HepG2 (cell line): ENCODE data around the gene SAE1. TPM values are rescaled to one million over a fixed set of nuclear protein-coding genes. Genes with fewer than 3 reads are reported as not detected.

Experiments
- CBX5 ChIP-seq: sonication (generic); formaldehyde crosslinking; IDR thresholded peaks from 2 replicates; pipeline ENCODE4 v1.4.0; 2020; ENCODE audit warnings: missing genetic modification reagents, borderline replicate concordance
- CENPX ChIP-seq: sonication (generic); formaldehyde crosslinking; IDR thresholded peaks from 2 replicates; pipeline ENCODE4 v1.9.0; 2021; ENCODE audit warnings: mild to moderate bottlenecking, missing genetic modification reagents, moderate library complexity
- FOXM1 ChIP-seq: sonication (generic); formaldehyde crosslinking; IDR thresholded peaks from 2 replicates; pipeline ENCODE4 v1.5.0; 2020; ENCODE audit warnings: missing genetic modification reagents
- GATA4 ChIP-seq: sonication (generic); IDR thresholded peaks from 2 replicates; pipeline ENCODE4 v1.6.1; 2016; ENCODE audit warnings: antibody characterized with exemption, low read depth, borderline replicate concordance
- HDAC1 ChIP-seq: sonication (generic); formaldehyde crosslinking; IDR thresholded peaks from 2 replicates; pipeline ENCODE4 v1.5.1; 2020; ENCODE audit warnings: mild to moderate bottlenecking, missing genetic modification reagents
- HDAC2 ChIP-seq: sonication (generic); formaldehyde crosslinking; IDR thresholded peaks from 2 replicates; pipeline ENCODE4 v1.4.0; 2020; ENCODE audit warnings: missing genetic modification reagents
- KLF15 ChIP-seq: sonication (generic); formaldehyde crosslinking; IDR thresholded peaks from 2 replicates; pipeline ENCODE4 v1.8.1; 2023; ENCODE audit warnings: borderline replicate concordance, mild to moderate bottlenecking, inconsistent platforms, missing genetic modification reagents, mixed read lengths
- MAFG ChIP-seq: sonication (generic); formaldehyde crosslinking; IDR thresholded peaks from 2 replicates; pipeline ENCODE4 v1.5.1; 2020; ENCODE audit warnings: mild to moderate bottlenecking, missing genetic modification reagents
- NKX3-1 ChIP-seq: sonication (generic); formaldehyde crosslinking; IDR thresholded peaks from 2 replicates; pipeline ENCODE4 v1.5.0; 2020; ENCODE audit warnings: missing genetic modification reagents
- PCBP2 ChIP-seq: fragments of 200-400 bp; formaldehyde crosslinking; optimal IDR thresholded peaks from 2 replicates; pipeline ENCODE3; 2018; ENCODE audit warnings: low read length, low read depth; ENCODE audit not compliant: poor library complexity, severe bottlenecking
- POLR2G ChIP-seq: fragments of 200-400 bp; formaldehyde crosslinking; IDR thresholded peaks from 2 replicates; pipeline ENCODE4 v1.6.1; 2018; ENCODE audit warnings: mild to moderate bottlenecking, low read depth, low read length, moderate library complexity
- RXRB ChIP-seq: IDR thresholded peaks from 2 replicates; pipeline ENCODE4 v1.6.1; 2016; ENCODE audit warnings: borderline replicate concordance, missing genetic modification reagents, missing compliant biosample characterization
- TP53 ChIP-seq: sonication (generic); formaldehyde crosslinking; conservative IDR thresholded peaks from 2 replicates; pipeline ENCODE4 v1.4.0; 2020; ENCODE audit warnings: missing genetic modification reagents
- XBP1 ChIP-seq: sonication (generic); formaldehyde crosslinking; IDR thresholded peaks from 2 replicates; pipeline ENCODE4 v1.5.0; 2020; ENCODE audit warnings: missing genetic modification reagents
- ZC3H13 ChIP-seq: sonication (generic); formaldehyde crosslinking; IDR thresholded peaks from 2 replicates; pipeline ENCODE4 v1.8.1; 2023; ENCODE audit warnings: mild to moderate bottlenecking, missing genetic modification reagents, moderate library complexity
- ZFP36L2 ChIP-seq: sonication (generic); formaldehyde crosslinking; IDR thresholded peaks from 2 replicates; pipeline ENCODE4 v1.4.0; 2020; ENCODE audit warnings: missing genetic modification reagents
- ZNF180 ChIP-seq: sonication (generic); formaldehyde crosslinking; IDR thresholded peaks from 2 replicates; pipeline ENCODE4 v1.4.0; 2020; ENCODE audit warnings: low read depth, missing genetic modification reagents, borderline replicate concordance
- ZNF329 ChIP-seq: sonication (generic); formaldehyde crosslinking; IDR thresholded peaks from 2 replicates; pipeline ENCODE4 v1.9.0; 2021; ENCODE audit warnings: low read depth, mild to moderate bottlenecking, missing genetic modification reagents
- ZNF383 ChIP-seq: sonication (generic); formaldehyde crosslinking; IDR thresholded peaks from 2 replicates; pipeline ENCODE4 v1.4.0; 2020; ENCODE audit warnings: missing genetic modification reagents, mild to moderate bottlenecking, borderline replicate concordance
- ZNF562 ChIP-seq: sonication (generic); formaldehyde crosslinking; IDR thresholded peaks from 2 replicates; pipeline ENCODE4 v1.8.0; 2022; ENCODE audit warnings: missing genetic modification reagents, borderline replicate concordance
- polyA plus RNA-seq, 8 experiments: library from polyadenylated mRNA; depleted of rRNA in 3 of 8; stranded (reverse) in 7 of 8; unstranded in 1 of 8; fragments of >200 nt; fragmentation: Illumina TruSeq in 4 of 8; extraction: Trizol in 4 of 8; gene quantifications; 2 replicates each; pipeline versions ENCODE4 v1.2.1 to v1.2.3, GENCODE V29; 2011 to 2016; ENCODE audit warnings: low read depth in 4 of 8, missing spikeins in 1 of 8, mixed read lengths in 1 of 8; ENCODE audit not compliant: insufficient read depth in 1 of 8
- total RNA-seq, 5 experiments: library from RNA; depleted of rRNA; stranded (reverse); fragments of >200 nt; fragmentation: Illumina TruSeq; extraction: Trizol; gene quantifications; 2 replicates each; pipeline ENCODE4 v1.2.3, GENCODE V29; 2016; ENCODE audit warnings: low read depth in 1 of 5
- TF ChIP-seq, protein P1 (sequence below): sonication (generic); formaldehyde crosslinking; IDR thresholded peaks from 2 replicates; pipeline ENCODE4 v1.8.0; 2022; ENCODE audit warnings: missing genetic modification reagents, mild to moderate bottlenecking, moderate library complexity, borderline replicate concordance
- TF ChIP-seq, protein P2 (sequence below): sonication (generic); formaldehyde crosslinking; IDR thresholded peaks from 2 replicates; pipeline ENCODE4 v1.4.0; 2020; ENCODE audit warnings: missing genetic modification reagents
- TF ChIP-seq, protein P3 (sequence below): sonication (generic); formaldehyde crosslinking; IDR thresholded peaks from 2 replicates; pipeline ENCODE4 v1.8.1; 2022; ENCODE audit warnings: mild to moderate bottlenecking, missing genetic modification reagents
- TF ChIP-seq, protein P4 (sequence below): sonication (generic); formaldehyde crosslinking; IDR thresholded peaks from 2 replicates; pipeline ENCODE4 v1.4.0; 2020; ENCODE audit warnings: mild to moderate bottlenecking, missing genetic modification reagents
- TF ChIP-seq, protein P5 (sequence below): sonication (generic); formaldehyde crosslinking; IDR thresholded peaks from 2 replicates; pipeline ENCODE4 v1.8.0; 2022; ENCODE audit warnings: missing genetic modification reagents, mild to moderate bottlenecking, borderline replicate concordance

SAE1 gene
- total and polyA plus RNA-seq, 2 of the 13 experiments (the other 11 are each of a cell fraction or from before 2014, with no cell fraction given): 87.6 to 197 TPM

DNA sequence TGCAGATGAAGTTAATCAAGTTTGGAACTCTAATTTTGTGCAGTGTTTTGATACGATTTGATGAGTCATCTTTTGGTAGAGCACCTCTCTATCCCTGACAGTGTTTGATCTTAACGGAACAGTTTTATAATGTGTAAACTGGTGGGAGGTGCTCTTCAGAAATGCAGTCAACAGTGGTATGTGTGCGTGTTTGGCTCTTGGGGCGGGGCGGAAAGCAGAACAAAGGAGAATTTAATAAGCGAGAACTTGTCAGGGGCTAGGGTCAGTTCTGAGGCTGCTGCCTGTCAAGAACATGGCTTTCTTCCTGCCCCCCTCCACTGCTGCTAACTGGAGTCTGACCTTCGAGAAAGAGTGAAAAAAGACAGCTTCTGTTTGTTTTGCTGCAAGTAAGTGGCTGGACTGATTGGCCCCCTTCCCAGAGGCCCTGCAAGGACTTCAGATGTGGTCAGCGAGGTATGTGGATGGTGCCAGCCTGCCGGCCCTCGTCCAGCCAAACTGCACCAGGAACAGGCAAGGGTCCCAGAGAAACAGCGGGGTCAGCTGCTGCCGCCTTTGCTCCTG is 59.6 kb downstream of the SAE1 start (continued):
- no peak for TF ChIP-seq NKX3-1 (CRISPR knock-in tag)
- peak; percentile 69; the same call in 1 of the 2 replicates for TF ChIP-seq CBX5 (CRISPR knock-in tag)
- TF ChIP-seq HDAC1 (CRISPR knock-in tag): 0 out of 2 replicates have a peak, but pooled peaks have one; percentile 40
- peak; percentile 52; the same call in 1 of the 2 replicates for TF ChIP-seq GATA4
- TF ChIP-seq ZNF562 (CRISPR knock-in tag): no peak
- TF ChIP-seq, protein P1, sequence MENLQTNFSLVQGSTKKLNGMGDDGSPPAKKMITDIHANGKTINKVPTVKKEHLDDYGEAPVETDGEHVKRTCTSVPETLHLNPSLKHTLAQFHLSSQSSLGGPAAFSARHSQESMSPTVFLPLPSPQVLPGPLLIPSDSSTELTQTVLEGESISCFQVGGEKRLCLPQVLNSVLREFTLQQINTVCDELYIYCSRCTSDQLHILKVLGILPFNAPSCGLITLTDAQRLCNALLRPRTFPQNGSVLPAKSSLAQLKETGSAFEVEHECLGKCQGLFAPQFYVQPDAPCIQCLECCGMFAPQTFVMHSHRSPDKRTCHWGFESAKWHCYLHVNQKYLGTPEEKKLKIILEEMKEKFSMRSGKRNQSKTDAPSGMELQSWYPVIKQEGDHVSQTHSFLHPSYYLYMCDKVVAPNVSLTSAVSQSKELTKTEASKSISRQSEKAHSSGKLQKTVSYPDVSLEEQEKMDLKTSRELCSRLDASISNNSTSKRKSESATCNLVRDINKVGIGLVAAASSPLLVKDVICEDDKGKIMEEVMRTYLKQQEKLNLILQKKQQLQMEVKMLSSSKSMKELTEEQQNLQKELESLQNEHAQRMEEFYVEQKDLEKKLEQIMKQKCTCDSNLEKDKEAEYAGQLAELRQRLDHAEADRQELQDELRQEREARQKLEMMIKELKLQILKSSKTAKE (CRISPR knock-in tag): no peak
- TF ChIP-seq ZNF180 (CRISPR knock-in tag): no peak
- TF ChIP-seq ZFP36L2 (CRISPR knock-in tag): no peak
- TF ChIP-seq ZC3H13: 0 out of 2 replicates have a peak, but pooled peaks have one; percentile 45
- TF ChIP-seq POLR2G: peak; percentile 51; the same call in 1 of the 2 replicates
- TF ChIP-seq, protein P2, sequence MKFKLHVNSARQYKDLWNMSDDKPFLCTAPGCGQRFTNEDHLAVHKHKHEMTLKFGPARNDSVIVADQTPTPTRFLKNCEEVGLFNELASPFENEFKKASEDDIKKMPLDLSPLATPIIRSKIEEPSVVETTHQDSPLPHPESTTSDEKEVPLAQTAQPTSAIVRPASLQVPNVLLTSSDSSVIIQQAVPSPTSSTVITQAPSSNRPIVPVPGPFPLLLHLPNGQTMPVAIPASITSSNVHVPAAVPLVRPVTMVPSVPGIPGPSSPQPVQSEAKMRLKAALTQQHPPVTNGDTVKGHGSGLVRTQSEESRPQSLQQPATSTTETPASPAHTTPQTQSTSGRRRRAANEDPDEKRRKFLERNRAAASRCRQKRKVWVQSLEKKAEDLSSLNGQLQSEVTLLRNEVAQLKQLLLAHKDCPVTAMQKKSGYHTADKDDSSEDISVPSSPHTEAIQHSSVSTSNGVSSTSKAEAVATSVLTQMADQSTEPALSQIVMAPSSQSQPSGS: no peak
- TF ChIP-seq, protein P3, sequence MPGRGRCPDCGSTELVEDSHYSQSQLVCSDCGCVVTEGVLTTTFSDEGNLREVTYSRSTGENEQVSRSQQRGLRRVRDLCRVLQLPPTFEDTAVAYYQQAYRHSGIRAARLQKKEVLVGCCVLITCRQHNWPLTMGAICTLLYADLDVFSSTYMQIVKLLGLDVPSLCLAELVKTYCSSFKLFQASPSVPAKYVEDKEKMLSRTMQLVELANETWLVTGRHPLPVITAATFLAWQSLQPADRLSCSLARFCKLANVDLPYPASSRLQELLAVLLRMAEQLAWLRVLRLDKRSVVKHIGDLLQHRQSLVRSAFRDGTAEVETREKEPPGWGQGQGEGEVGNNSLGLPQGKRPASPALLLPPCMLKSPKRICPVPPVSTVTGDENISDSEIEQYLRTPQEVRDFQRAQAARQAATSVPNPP (CRISPR knock-in tag): no peak
- no peak for TF ChIP-seq PCBP2
- no peak for TF ChIP-seq KLF15
- TF ChIP-seq RXRB (CRISPR knock-in tag): peak; percentile 62
- no peak for TF ChIP-seq XBP1 (CRISPR knock-in tag)
- no peak for TF ChIP-seq TP53 (CRISPR knock-in tag)
- no peak for TF ChIP-seq HDAC2 (CRISPR knock-in tag)
- no peak for TF ChIP-seq MAFG
- no peak for TF ChIP-seq FOXM1 (CRISPR knock-in tag)
- no peak for TF ChIP-seq ZNF329 (CRISPR knock-in tag)
- TF ChIP-seq, protein P4, sequence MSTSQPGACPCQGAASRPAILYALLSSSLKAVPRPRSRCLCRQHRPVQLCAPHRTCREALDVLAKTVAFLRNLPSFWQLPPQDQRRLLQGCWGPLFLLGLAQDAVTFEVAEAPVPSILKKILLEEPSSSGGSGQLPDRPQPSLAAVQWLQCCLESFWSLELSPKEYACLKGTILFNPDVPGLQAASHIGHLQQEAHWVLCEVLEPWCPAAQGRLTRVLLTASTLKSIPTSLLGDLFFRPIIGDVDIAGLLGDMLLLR: 0 out of 2 replicates have a peak, but pooled peaks have one; percentile 20
- TF ChIP-seq, protein P5, sequence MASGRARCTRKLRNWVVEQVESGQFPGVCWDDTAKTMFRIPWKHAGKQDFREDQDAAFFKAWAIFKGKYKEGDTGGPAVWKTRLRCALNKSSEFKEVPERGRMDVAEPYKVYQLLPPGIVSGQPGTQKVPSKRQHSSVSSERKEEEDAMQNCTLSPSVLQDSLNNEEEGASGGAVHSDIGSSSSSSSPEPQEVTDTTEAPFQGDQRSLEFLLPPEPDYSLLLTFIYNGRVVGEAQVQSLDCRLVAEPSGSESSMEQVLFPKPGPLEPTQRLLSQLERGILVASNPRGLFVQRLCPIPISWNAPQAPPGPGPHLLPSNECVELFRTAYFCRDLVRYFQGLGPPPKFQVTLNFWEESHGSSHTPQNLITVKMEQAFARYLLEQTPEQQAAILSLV (CRISPR knock-in tag): no peak
- no peak for TF ChIP-seq CENPX
- TF ChIP-seq ZNF383: no peak
